Measurements from ENCODE around the gene BID.
A peak's percentile ranks its signal among the peaks of the same experiment; 100 is the strongest.

BID gene

DNA sequence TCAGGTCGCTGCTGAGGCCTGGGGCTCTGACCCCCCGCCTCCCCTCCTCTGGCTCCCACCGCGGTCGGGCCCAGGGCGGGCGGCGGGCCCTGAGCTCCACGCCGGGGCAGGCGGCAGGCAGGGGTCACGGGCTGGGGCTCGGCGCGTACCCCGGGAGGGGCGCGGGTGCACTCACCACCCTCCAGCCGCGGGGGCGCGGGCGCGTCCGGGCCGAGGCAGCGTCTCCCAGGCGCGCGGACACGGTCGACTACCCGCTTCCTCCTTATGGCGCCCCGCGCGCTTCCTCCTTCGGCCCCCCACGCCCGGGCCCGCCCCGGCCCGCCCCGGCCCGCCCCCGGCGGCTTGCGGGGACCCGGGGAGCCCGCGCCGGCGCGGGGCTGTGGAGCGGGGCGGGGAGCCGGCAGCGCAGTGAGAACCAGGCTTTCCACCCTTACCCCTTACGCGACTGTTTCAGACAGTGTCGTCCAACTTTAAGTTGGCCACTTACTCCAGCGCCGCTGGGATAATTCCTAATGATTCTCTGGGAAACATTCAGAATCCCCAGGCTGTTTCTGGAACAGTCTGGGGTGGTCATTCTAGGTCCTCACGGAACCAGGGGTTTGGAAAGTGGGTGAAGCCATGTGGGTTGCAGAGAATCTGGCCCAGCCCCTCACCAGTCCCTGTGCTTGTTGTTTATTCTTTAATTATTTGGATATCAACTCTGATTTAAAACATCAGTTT is at the start of gene BID:
TSS of gene BID (minus strand) at position 264 of the 720 bp plus-strand sequence. CDS start 24,353 bp downstream, outside the sequence.
- DNase-seq (ENCODE audit: low read depth in 1 of 2, low spot score in 1 of 2), result peak in 1 of 2 donors; percentile 29

GRCh38 chr22:17823964-17824363 is 49.7 kb upstream of the BID start:
- no peak for DNase-seq (ENCODE audit: low read depth in 1 of 2, low spot score in 1 of 2)

- DNase-seq (ENCODE audit: low read depth in 1 of 2, low spot score in 1 of 2), result no peak
Measured at GRCh38 chr22:17823226-17823625, 49.0 kb upstream of the BID start.

DNA sequence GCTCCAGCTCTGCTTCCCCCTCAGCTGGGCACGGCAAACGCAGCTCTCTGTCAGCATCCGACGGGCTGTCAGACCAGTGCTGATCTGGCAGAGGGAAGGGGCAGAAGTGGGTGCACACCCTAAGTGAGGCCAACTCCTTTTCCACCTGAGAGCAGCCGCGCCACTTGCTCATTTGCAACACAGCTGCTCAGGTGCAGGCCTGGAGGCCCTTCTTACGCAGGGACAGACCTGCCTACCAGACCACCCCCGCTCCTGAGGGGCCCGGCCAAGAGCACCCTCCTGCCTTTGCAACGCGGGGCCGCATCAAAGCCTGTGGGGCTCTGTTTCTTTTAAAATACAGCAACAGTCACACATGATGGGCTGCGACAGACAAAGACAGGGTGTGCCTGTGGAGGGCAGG is 47.8 kb upstream of the BID start:
- no peak for DNase-seq (ENCODE audit: low read depth in 1 of 2, low spot score in 1 of 2)

DNA sequence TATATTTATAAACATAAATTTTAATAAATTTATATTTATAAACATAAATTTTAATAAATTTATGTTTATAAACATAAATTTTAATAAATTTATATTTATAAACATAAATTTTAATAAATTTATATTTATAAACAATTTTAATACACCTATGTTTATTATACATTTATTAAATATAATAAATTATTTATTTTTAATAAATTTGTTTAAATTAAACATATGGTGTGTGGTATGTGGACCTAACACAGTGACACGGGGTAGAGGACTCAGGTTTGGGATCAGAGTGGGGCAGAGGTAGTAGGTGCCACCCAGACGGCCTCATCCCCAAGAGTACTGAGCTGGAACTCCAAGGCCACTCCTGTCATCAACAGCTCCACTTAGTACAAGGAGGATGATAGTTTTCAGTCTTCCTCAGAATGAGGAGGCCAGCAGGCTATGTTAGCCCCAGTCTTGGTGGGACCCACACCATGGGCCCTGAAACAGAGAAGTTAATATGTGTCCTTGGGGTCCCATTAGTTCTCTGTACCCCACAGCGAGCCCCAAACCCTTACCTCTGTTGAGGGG is 46.7 kb upstream of the BID start:
- no peak for DNase-seq (ENCODE audit: low read depth in 1 of 2, low spot score in 1 of 2)

DNA sequence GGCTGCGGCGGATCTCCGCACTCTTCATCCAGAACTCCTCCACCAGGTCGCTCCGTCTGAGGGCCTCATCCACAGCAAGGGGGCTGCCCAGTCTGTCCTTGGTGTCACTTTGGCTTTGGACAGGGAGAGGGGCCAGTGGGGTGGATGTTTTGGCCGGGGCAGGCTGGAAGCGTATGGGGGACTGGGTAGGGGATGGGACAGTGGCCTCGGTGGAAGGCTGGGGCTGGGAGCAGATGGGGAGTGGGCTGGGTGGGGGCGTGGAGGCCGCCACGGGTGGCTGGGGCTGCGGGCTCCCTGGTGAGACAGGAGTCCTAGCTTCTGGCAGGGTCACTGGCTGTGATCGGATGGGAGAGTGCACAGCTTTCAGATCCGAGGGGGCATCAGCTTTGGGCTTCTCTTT is 44.4 kb upstream of the BID start:
- DNase-seq (ENCODE audit: low read depth in 1 of 2, low spot score in 1 of 2), result no peak

DNA sequence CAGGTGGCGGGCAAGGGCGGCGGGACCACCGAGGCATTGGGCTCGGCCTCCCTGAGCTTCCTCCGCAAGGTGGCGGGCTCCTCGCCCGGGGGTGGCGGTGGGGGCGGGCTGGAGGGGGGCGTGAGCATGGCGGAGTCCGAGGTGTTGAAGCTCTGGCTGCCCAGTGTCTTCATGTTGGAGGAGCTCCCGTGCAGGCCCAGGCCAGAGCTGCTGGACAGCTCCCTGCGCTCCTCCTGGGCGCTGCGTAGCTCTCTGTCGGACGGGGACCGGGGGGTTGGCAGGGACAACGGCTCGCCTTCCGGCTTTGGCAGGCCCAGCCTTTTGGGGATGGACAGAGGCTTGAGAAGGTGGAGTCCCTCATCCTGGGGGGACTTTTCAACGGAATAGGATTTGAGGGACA is 43.9 kb upstream of the BID start:
- DNase-seq (ENCODE audit: low read depth in 1 of 2, low spot score in 1 of 2), result no peak

GRCh38 chr22:17817511-17818065 is 43.3 kb upstream of the BID start:
- DNase-seq (ENCODE audit: low read depth in 1 of 2, low spot score in 1 of 2), result no peak

DNA sequence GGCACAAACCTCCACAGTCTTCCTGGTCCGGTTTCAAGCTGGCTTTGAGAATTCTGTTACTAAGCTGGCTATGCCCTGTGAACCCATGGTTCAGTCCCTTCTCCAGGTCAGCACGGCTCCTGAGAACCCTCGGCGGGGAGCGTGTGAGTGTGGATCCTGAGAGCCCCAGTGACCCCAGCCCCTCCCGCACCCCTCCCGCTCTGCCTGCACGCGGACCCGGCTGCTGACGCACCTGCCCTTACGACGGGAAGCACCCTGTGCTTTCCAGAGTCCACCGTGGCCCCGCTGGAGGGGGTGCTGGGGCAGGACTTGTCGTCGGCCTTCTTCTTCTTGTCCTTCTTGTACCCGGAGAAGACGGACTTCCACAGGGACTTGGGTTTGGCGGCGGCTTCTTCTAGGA is 42.8 kb upstream of the BID start:
- DNase-seq (ENCODE audit: low read depth in 1 of 2, low spot score in 1 of 2), result no peak

GRCh38 chr22:17816649-17817048 is 42.4 kb upstream of the BID start:
- no peak for DNase-seq (ENCODE audit: low read depth in 1 of 2, low spot score in 1 of 2)

GRCh38 chr22:17815703-17816254 is 41.5 kb upstream of the BID start:
- no peak for DNase-seq (ENCODE audit: low read depth in 1 of 2, low spot score in 1 of 2)

GRCh38 chr22:17814830-17815229 is 40.6 kb upstream of the BID start:
- no peak for DNase-seq (ENCODE audit: low read depth in 1 of 2, low spot score in 1 of 2)

- DNase-seq (ENCODE audit: low read depth in 1 of 2, low spot score in 1 of 2), result no peak
Measured at GRCh38 chr22:17814084-17814483, 39.8 kb upstream of the BID start.

GRCh38 chr22:17811119-17811518 is 36.9 kb upstream of the BID start:
- DNase-seq (ENCODE audit: low read depth in 1 of 2, low spot score in 1 of 2), result no peak

GRCh38 chr22:17810570-17811116 is 36.4 kb upstream of the BID start:
- DNase-seq (ENCODE audit: low read depth in 1 of 2, low spot score in 1 of 2), result no peak

GRCh38 chr22:17808693-17809403 is 34.6 kb upstream of the BID start:
- no peak for DNase-seq (ENCODE audit: low read depth in 1 of 2, low spot score in 1 of 2)

DNA sequence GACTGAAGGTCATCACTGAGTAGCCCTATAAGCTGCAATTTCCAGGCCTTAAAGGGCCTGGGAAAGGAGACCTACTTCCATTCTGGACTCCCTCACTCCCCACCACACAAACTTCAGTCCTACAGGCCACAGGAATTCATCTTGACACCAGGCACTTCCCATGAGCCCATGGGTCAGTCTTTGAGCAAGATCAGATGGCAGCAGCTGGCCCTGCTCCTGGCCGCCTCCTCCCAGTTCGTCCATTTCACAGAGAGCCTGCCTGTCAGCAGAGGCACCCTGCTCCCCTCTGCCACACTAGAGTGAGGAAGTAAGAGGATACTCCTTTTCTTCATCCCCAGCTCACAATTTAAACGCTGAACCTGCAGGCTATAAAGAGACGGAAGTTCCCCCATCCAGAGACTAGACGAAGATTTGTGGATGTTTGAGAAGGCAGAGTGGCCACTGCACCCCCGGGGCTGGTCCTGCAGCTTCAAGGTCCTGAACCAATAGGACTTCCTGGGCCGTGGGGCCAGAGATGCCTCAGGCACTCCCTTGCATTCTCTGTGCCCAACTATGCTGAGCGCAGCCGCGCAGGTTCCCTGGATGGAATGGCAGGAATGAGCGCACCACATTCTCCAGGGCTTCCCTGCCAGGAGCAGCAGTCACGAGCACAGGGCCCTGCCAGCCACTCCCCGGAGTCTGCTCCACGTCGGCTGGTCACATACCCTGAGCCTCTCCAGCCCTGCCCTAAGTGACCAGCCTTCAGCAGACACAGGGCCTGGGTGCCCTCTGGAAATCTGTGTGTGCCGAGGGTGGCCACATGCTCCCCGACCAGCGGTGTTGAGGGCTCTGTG is 33.5 kb upstream of the BID start:
- no peak for DNase-seq (ENCODE audit: low read depth in 1 of 2, low spot score in 1 of 2)

GRCh38 chr22:17807086-17807485 is 32.8 kb upstream of the BID start:
- DNase-seq (ENCODE audit: low read depth in 1 of 2, low spot score in 1 of 2), result no peak

GRCh38 chr22:17806437-17806836 is 32.2 kb upstream of the BID start:
- DNase-seq (ENCODE audit: low read depth in 1 of 2, low spot score in 1 of 2), result no peak

- DNase-seq (ENCODE audit: low read depth in 1 of 2, low spot score in 1 of 2), result no peak
Measured at GRCh38 chr22:17804331-17805080, 30.2 kb upstream of the BID start.

Data from stimulated activated CD4-positive, alpha-beta T cell treated with anti-CD3 and anti-CD28 coated beads, Interleukin-15, amount 100 ng/mL, for 1 hour (primary cell).